ENCODE data around the gene AKNA.

AKNA gene

DNA sequence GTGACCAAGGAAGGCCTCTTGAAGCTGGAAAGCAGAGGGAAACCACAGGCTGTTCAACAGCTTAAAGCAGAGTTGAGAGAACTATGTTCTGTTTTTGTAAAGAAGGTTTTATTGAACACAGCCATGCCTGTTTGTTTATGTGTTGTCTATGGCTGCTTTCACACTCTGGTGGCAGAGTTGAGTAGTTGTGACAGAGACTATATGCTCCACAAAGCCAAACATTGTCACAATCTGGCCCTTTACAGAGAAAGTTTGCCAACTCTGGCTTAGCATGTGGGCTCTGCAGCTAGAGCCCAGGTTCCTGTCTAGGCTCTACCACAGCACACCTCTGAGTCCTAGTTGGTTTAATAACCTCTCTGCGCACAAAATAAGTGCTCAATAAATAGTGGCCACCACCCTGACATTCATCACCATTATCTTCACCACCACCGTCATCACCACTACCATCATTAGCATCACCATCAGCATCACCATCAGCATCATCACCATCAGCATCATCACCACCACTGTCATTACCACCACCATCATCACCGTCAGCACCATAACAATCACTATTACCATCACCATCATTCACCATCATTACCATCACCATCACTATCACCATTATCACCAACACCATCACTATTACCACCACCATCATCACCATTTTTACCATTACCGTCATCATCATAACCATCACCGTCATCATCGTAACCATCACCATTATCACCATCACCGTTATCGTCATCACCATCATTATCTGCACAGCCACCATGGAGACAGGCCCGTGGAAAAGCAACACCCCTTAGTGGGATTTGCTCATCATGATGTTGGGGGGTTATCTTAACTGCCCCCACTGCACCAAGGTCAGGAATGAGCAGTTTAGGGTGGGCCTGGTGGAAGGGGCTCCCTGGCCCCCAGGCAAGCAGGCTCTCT is 18.3 kb downstream of the AKNA start:
- TF ChIP-seq, protein P1, sequence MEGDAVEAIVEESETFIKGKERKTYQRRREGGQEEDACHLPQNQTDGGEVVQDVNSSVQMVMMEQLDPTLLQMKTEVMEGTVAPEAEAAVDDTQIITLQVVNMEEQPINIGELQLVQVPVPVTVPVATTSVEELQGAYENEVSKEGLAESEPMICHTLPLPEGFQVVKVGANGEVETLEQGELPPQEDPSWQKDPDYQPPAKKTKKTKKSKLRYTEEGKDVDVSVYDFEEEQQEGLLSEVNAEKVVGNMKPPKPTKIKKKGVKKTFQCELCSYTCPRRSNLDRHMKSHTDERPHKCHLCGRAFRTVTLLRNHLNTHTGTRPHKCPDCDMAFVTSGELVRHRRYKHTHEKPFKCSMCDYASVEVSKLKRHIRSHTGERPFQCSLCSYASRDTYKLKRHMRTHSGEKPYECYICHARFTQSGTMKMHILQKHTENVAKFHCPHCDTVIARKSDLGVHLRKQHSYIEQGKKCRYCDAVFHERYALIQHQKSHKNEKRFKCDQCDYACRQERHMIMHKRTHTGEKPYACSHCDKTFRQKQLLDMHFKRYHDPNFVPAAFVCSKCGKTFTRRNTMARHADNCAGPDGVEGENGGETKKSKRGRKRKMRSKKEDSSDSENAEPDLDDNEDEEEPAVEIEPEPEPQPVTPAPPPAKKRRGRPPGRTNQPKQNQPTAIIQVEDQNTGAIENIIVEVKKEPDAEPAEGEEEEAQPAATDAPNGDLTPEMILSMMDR (conservative IDR thresholded peaks at IDR 0.05; ENCODE audit: low read depth) = no peak
- 0 out of 2 replicates have a peak overlapping the region, but pooled peaks have one; percentile 11 for H3K27ac ChIP-seq
- no peak for DNase-seq (ENCODE audit: low spot score)
- POLR2A ChIA-PET (ENCODE audit: low non-redundant PET) = no interaction called here
- CTCF ChIA-PET = interaction anchor here (0.7 kb wide), 3 partner anchors 10 to 235 kb away, joined by 3 to 4 read pairs (median 4); no protein-coding TSS in a partner anchor

- DNase-seq (ENCODE audit: low spot score) = no peak
- ChIA-PET POLR2A (ENCODE audit: low non-redundant PET) (no interaction called here), CTCF (interaction anchor here (0.7 kb wide), 2 partner anchors 47 to 486 kb away, joined by 3 read pairs; no protein-coding TSS in a partner anchor)
- H3K27ac ChIP-seq = peak overlapping the region; percentile 44
- TF ChIP-seq, protein P1 (conservative IDR thresholded peaks at IDR 0.05; ENCODE audit: low read depth) = no peak
Measured at GRCh38 chr9:114367772-114368569, 19.8 kb downstream of the AKNA start.

GRCh38 chr9:114367366-114367765 is 20.4 kb downstream of the AKNA start:
- CTCF ChIA-PET = interaction anchor here (0.7 kb wide), 1 partner anchor 485 kb away, joined by 3 read pairs; no protein-coding TSS in a partner anchor
- TF ChIP-seq, protein P1 (conservative IDR thresholded peaks at IDR 0.05; ENCODE audit: low read depth) = no peak
- POLR2A ChIA-PET (ENCODE audit: low non-redundant PET) = no interaction called here

GRCh38 chr9:114366334-114367128 is 21.3 kb downstream of the AKNA start:
- DNase-seq (ENCODE audit: low spot score) = peak; percentile 51
- CTCF ChIA-PET = interaction anchor here (0.5 to 0.7 kb wide), 3 partner anchors 62 to 228 kb away, joined by 3 to 4 read pairs (median 3); no protein-coding TSS in a partner anchor
- H3K27ac ChIP-seq = peak overlapping the region; percentile 75
- TF ChIP-seq, protein P1 (conservative IDR thresholded peaks at IDR 0.05; ENCODE audit: low read depth) = no peak
- POLR2A ChIA-PET (ENCODE audit: low non-redundant PET) = interaction anchor here (0.5 kb wide), 1 partner anchor 185 kb away, joined by 4 read pairs; no protein-coding TSS in a partner anchor

More at GRCh38 chr9:114367366-114367765, 20.4 kb downstream of the AKNA start:
- H3K27ac ChIP-seq = peak overlapping the region; percentile 44
- no peak for DNase-seq (ENCODE audit: low spot score)

DNA sequence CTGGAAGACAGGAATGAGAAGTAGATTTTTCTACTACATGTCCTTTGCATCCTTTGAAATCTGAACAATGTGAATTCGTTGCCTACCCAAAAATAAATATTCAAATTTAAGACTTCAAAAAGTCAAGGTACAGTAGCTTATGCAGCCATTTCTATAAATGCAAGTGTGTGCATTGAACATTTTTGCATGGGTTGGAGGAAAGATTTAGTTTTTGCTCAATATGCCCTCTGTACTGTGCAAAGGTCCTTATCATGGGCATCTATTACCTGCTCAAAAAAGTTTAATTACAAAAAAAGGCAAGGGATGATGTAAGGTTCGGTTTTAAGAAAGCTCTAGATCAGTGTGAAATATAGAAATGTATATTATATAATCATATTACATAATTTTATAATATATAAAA is 22.6 kb downstream of the AKNA start:
- TF ChIP-seq, protein P1 (conservative IDR thresholded peaks at IDR 0.05; ENCODE audit: low read depth) = no peak
- POLR2A ChIA-PET (ENCODE audit: low non-redundant PET) = no interaction called here
- no peak overlapping the region for H3K27ac ChIP-seq
- no peak for DNase-seq (ENCODE audit: low spot score)
- CTCF ChIA-PET = interaction anchor here (0.6 to 0.9 kb wide), 2 partner anchors 25 to 341 kb away, joined by 3 read pairs; no protein-coding TSS in a partner anchor

Measured in RWPE1 (cell line).